GM19372 (cell line): Measurements from ENCODE around the gene TTC27.
"Not testable (repeated sequence)": the region's sequence is repeated elsewhere in the genome, so short reads cannot be mapped to it uniquely, and the experiment has no call there.

Experiments
- ATAC-seq: cut with Tn5 transposase; IDR thresholded peaks from one replicate; pipeline ENCODE4 v1.9.1; 2021; ENCODE audit warnings: mild to moderate bottlenecking, low read depth, moderate library complexity; ENCODE audit not compliant: unreplicated experiment

The TTC27 gene

DNA sequence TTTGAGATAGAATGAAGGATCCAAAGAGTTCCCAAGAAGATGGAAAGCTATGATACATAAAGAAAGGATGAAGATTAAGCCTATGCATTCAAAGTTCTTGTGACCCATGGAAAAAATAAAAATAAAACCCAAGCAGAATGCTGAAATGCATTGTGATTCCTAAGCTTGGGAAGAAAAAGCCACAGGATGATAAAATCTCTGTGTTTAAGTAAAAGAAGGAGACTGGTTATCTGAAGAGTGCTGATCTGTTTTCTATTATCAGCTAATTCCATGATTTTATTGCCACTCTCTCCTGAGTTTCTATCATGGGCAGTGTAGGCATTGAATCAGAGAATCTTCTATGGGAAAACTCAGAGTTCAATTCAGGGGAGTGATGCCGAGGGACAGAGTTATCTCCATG lies 215.8 kb downstream of the TTC27 start:
- no peak for ATAC-seq

DNA sequence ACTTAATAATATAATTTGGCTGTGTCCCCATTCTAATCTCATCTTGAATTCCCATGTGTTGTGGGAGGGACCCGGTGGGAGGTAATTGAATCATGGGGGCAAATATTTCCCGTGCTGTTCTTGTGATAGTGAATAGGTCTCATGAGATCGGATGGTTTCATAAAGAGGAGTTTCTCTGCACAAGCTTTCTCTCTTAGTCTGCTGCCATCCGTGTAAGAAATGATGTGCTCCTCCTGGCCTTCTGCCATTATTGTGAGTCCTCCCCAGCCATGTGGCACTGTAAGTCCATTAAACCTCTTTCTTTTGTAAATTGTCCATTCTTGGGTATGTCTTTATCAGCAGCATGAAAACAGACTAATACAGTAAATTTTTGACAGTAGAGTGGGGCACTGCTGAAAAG lies 216.4 kb downstream of the TTC27 start:
- ATAC-seq, result no peak

DNA sequence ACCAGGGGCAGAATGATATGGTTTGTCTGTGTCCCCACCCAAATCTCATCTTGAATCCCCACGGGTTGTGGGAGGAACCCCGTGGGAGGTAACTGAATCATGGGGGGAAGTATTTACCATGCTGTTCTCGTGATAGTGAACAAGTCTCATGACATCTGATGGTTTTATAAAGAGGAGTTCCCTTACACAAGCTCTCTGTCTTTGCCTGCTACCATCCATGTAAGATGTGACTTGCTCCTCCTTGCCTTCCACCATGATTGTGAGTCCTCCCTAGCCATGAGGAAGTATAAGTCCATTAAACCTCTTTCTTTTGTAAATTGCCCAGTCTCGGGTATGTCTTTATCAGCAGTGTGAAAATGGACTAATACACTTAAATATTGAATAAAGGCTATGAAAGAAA lies 218.4 kb downstream of the TTC27 start:
- not testable (repeated sequence) for ATAC-seq

DNA sequence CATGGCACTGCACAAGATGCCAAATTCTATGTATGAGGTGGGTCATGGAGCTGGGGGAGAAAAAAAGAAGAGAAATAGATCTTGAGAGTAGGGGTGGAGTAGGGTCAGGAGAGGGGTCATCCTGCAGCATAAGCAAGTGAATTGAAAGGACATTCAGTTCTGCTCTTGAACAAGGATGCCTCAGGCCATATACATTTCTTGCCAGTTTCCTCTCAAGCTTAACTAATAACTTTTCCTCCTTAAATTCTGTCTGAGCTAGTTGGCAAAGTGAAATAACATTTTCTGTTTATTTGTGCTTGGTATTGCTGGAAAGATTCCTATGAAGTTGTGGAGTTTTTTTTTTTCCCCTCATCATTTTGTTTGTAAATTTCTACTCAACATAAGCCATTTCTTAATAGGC lies 219.9 kb downstream of the TTC27 start:
- no peak for ATAC-seq

DNA sequence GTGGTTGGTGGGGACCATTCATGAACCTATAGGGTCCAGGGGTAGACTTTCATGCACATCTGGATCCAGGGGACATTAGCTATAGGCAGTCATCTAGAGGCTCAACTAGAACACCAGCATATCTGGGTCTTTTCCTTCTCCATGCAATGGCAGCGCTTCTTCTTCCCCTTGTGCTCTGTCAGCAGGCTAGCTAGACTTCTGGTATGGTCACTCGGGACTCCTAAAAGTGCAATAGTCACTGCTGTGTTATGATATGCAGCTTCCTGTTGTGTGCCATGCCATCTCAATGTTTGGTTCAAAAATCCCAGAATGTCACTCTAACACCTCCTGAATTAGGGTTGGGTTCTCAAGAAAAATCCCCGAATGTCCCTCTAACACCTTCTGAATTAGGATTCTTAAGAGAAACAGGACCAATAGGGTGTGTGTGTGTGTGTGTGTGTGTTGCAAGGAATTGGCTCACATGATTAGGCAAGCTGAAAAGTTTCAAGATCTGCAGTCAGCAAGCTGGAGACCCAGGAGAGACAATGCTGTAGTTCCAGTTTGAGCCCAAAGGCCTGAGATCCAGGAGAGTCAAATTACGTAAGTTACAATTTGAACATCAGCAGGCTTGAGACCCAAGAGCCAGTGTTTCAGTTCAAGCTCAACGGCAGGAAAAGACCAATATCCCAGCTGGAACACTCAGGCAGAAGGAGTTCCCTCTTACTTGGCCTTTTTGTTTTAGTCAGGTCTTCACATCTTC lies 221.8 kb downstream of the TTC27 start:
- ATAC-seq, result no peak

DNA sequence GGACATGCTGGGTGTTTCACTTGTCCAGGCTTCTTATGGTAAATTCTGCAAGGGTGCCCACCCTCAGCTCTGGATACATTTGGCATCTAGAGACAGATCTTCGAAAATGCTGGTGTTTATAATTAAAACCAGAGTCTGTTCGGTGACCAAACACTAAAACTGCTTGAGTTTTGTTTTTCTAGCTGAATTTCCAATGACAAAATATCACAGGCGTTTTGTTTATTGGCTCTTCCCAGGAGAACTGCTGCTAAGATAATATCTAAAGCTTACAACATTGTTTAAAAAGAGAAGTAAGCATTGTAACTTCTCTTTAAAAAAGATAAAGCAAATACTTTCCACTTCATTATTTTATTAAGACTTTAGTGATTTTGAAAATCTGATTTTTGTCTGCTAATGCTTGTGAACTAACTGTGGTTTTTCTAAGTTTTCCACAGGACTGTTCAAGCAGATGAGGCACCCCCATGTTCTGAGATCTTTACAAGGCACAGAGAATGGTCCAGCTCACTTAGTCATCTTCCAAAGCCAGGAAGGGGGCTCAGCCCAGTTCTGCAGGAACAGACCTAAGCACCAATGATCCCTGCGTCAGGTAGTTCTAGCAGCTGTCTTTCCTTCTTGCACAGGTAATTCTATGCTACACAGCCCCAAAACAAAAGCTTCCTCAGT lies 224.1 kb downstream of the TTC27 start:
- ATAC-seq, result no peak

DNA sequence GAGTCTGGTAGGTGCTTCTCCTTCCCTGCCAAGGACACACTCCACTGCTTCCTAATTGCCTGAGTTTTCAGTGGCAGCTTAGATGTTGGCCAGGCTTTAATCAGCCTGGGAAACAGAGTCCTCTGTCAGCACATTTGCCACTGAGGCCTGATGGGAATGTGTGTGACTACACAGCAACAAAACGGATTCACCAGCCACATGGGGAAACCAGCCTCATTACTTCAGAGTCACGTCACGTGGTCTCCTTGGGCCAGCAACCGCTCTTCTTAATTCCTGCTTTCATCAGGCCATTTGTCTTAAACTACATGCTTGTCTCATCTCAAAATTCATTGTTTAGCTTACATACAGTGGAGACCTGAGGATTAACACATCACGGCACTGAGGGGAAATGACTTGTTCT lies 225.0 kb downstream of the TTC27 start:
- ATAC-seq, result no peak

DNA sequence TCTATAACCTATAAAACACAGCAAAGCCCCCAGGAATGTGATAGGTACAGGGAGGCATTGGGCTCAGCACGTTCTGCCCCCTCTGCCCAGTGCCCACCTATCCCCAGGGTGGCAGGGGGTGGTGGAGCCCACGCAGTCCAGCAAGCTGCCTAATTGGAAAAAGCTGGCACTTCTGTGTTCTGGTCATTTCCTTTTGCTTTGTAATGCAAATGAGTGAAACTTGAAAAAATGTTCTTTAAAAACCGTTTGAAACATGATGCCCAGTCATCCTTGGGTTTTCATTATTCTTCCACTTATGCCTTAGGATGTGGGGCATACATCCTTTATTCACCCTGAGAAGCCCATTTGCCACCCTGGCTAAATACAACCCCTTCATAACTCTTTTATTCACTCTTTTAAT lies 229.0 kb downstream of the TTC27 start:
- ATAC-seq, result no peak

DNA sequence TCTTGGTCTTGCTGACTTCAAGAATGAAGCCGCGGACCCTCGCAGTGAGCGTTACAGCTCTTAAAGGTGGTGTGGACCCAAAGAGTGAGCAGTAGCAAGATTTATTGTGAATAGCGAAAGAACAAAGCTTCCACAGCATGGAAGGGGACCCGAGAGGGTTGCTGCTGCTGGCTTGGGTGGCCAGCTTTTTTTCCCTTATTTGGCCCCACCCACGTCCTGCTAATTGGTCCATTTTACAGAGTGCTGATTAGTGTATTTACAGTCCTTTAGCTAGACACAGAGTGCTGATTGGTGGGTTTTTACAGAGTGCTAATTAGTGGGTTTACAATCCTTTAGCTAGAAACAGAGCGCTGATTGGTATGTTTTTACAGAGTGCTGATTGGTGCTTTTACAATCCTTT lies 230.9 kb downstream of the TTC27 start:
- ATAC-seq, result no peak

DNA sequence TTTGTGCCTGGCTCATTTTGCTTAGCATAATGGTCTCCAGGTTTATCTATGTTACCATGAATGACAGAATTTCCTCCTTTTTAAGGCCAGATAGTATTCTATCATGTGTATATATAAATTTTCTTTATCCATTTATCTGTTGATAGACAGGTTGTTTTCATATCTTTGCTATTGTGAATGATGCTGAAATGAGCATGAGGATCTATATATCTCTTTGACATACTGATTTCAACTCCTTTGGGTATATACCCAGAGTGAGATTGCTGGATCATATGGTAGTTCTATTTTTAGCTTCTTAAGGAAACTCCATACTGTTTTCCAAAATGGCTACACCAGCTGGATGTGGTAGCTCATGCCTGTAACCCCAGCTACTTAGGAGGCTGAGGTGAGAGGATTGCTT lies 232.5 kb downstream of the TTC27 start:
- ATAC-seq, result no peak

DNA sequence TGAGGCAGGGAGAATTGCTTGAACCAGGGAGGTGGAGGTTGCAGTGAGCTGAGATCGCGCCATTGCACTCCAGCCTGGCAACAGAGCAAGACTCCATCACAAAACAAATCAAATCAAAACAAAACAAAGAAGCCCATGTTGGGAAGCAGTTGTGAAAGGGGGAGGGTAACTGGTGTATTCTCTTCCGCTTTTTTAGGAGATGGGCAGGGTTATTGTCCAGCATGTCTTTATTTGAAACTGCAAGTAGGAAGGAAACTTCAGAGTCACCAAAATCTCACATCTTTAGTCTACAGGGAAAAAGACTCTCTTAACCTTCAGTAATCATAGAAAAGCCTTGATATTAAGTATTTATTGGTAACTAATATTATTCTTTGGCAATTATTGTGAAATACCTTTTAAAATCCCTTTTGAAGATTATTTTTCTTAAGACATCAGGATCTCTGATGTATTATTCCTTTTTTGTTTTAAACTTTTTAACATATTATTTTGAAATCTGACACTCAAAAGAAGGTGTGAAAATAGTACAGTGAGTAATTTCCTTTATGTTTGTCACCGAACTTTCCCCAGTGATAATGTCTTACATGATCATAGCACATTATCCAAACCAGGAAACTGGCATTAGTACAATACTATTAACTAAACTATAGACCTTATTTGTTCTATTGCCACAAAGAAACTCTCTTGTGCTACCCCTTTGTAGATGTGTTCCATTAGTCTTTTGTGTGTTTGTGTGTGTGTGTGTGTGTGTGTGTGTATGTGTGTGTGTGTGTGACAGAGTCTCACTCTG lies 234.6 kb downstream of the TTC27 start:
- no peak for ATAC-seq

DNA sequence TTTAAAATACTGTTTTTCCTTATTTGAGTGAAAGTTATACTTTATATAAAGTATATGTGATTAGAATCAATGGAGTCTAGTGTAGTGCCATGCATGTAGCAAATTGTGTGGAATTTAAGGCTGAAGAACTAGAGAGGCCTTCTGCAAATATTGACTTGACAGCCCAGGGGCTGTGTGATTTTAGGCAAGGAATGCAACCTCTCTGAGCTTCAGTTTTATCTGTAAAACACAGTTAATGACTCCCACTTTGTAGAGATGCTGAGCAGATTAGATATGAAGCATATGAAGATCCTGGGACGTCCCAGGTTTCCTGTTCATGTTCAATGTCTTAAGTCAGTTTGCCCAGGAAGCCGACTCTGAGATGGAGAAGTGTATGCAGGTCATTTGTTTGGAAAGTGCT lies 235.5 kb downstream of the TTC27 start:
- no peak for ATAC-seq

DNA sequence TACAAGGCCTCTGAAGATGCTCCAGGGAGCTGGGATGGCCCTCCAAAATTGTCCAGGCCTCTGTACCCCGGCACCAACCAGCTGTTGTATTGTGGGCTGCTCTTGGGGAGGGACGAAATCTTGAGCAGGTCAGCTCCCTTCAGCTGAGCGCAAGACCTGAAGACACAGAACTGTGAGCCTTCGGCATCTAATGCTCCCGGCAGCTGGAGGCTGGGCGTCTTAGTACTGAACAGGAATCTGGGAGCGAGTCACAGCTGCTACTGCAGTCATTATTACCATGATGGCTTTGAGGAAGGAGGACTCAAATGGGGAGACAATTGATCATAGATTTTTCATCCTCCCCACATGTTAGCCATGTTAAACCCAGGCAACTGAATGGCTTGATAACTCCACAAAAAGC lies 236.0 kb downstream of the TTC27 start:
- ATAC-seq, result no peak

DNA sequence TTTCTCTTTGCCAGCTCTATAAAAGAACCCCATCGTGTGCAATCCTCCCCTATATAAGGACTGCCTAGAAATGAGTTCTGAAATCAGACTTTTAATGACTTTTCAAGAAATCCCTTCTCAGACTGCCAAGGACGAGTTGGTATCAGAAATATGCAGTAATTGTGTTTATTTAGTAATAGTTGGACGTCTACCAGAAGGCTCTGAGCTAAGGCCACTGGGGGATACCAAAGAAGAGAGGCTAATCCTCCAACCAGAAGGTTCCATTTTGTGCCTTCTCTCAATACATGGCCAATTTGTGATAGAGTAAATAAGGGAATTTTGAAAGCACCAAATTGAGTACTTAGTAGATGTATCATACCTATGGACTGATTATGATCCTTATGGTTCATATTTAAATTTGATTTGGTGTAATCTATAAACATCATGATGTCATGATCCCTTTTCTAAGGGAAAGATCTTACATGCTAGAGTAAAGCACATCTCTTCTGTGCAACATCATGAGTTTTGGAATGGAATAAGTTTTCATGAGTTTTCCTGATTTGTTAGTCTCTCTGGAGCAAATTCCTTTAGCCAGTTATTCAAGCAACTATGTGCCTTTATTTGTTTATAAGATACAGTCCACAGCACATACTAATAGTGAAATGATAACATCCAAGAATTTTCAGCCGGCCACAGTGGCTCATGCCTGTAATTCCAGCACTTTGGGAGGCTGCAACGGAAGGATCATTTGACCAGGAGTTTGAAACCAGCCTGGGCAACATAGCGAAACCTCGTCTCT lies 236.7 kb downstream of the TTC27 start:
- no peak for ATAC-seq

DNA sequence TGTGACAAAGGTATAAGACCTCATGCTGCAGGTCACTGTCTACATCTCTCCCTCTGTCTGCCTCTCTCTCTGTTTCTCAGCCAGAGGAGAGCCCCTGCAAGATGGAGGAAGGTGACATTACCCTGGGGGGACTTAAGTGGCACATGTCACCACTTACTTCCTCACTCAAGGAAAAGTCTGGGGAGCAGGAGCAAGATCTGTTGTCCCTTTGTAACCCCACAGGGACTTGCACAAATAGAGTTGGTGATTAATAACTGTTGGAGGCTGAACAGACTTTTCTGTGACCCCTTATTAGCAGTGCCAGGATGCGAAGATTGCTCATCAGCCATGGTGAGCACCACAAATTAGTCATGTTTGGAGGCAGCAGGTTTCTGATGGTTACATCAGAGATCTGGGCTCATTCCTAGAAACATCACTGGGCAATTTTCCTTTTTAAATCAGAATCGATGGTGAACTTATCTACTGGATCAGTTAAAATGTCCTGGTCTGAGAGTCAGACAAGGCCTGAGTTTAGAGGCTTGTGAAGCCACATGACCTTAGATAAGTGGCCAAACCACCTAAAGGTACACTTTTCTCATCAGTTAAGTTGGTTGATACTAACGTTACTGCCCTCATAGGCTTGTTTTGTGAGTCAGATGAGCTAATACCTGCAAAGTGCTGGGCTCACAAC lies 237.7 kb downstream of the TTC27 start:
- no peak for ATAC-seq

DNA sequence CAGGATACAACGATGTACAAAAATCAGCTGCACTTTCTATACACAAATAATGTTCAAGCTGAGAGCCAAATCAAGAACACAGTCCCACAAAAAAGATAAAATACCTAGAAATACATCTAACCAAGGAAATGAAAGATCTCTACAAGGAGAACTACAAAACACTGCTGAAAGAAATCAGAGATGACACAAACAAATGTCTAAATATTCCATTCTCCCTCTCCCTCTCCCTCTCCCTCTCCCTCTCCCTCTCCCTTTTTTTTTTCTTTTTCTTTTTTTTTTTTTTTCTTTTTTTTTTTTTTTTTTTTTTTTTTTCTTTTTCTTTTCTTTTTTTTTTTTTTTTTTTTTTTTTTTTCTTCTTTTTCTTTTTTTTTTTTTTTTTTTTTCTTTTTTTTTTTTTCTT lies 238.6 kb downstream of the TTC27 start:
- not testable (repeated sequence) for ATAC-seq
